Heart left ventricle (tissue), 16 donors: Measurements from ENCODE around the gene RNASET2. TPM values are rescaled to one million over a fixed set of nuclear protein-coding genes. Genes with fewer than 3 reads are reported as not detected.
"Not testable (repeated sequence)": the region's sequence is repeated elsewhere in the genome, so short reads cannot be mapped to it uniquely, and the experiment has no call there.

Source experiments
- ATAC-seq, 4 donors: fragments of 200-7000 bp; cut with Tn5 transposase; one replicate each; pipeline ENCODE4 v1.9.1; 2020 to 2022; ENCODE audit warnings: moderate library complexity in 4 of 4, mild to moderate bottlenecking in 3 of 4, moderate number of reproducible peaks in 1 of 4
- DNase-seq, 5 donors: peaks; one replicate each; pipeline ENCODE4 v3.0.0-alpha.2; 2020
- H3K27ac ChIP-seq, 12 donors: fragments of 200-600 bp; sonication (generic) in 4 of 12; one replicate each; pipeline versions ENCODE4 v1.5.0 to v1.8.0; 2016 to 2022; ENCODE audit warnings: mild to moderate bottlenecking in 2 of 12
- H3K27me3 ChIP-seq, 9 donors: fragments of 200-600 bp; sonication (generic) in 2 of 9; one replicate each; pipeline versions ENCODE4 v1.5.1 to v1.8.0; 2016 to 2022; ENCODE audit warnings: mild to moderate bottlenecking in 3 of 9
- H3K36me3 ChIP-seq, 9 donors: fragments of 200-600 bp; sonication (generic) in 2 of 9; one replicate each; pipeline versions ENCODE4 v1.5.0 to v1.8.0; 2018 to 2022; ENCODE audit warnings: mild to moderate bottlenecking in 2 of 9
- H3K4me1 ChIP-seq, 12 donors: fragments of 200-600 bp; sonication (generic) in 4 of 12; one replicate each; pipeline versions ENCODE4 v1.5.0 to v1.8.0; 2016 to 2022; ENCODE audit warnings: mild to moderate bottlenecking in 3 of 12
- H3K4me3 ChIP-seq, 12 donors: fragments of 200-600 bp; sonication (generic) in 4 of 12; one replicate each; pipeline versions ENCODE4 v1.5.0 to v1.8.0; 2017 to 2022; ENCODE audit warnings: mild to moderate bottlenecking in 9 of 12, moderate library complexity in 4 of 12
- H3K9me3 ChIP-seq, 12 donors: fragments of 200-600 bp; sonication (generic) in 4 of 12; one replicate each; pipeline versions ENCODE4 v1.5.0 to v1.8.0; 2016 to 2022; ENCODE audit warnings: mild to moderate bottlenecking in 1 of 12
- CTCF ChIP-seq, 12 donors: fragments of 200-600 bp; sonication (generic) in 4 of 12; IDR thresholded peaks; one replicate each; pipeline versions ENCODE4 v1.5.0 to v1.8.0; 2018 to 2022; ENCODE audit warnings: antibody characterized with exemption in 12 of 12, mild to moderate bottlenecking in 5 of 12
- POLR2A ChIP-seq, 2 donors: fragments of 450-650 bp; IDR thresholded peaks; one replicate each; pipeline ENCODE4 v1.6.1; 2017; ENCODE audit warnings: antibody characterized with exemption in 2 of 2, mild to moderate bottlenecking in 2 of 2, moderate library complexity in 2 of 2
- WGBS, 4 donors: extraction: QIAGEN DNeasy Blood & Tissue Kit in 2 of 4; methylation state at CpG; one replicate each; pipeline versions ENCODE4 v1.1.5 to v1.1.7; 2013 to 2018; 5-methylcytosine and 5-hydroxymethylcytosine counted together
- intact Hi-C, 10 donors: fragments of 100-400 bp; cut with DNase I; formaldehyde crosslinking; loops; one replicate each; pipeline versions ENCODE4 v1.11.1 to v1.14.2; 2022
- polyA plus RNA-seq, 2 donors: library from polyadenylated mRNA; stranded (reverse); fragments of 200-250 nt; gene quantifications; one replicate each; pipeline ENCODE4 v1.2.3, GENCODE V29; 2013
- total RNA-seq, 9 donors: library from RNA; depleted of rRNA in 2 of 9; stranded (reverse); fragments of >200 nt in 2 of 9; fragmentation: NEBNext Ultra II Directional in 3 of 9; extraction: Animal tissue kit (Norgen Biotek cat#: 25700) in 3 of 9; gene quantifications; one replicate each; pipeline versions ENCODE4 v1.1.0 to v1.2.4, GENCODE V29; 2016 to 2023
- donor health status: ischemic (EF 13 %, LVEDD 7.1; RV severe dilation, severe dysfunction).
- donor health status: healthy with polysubstance abuse.
- donor health status: DM: no; HTN: yes; CAD: no.
- donor health status: DM: no; HTN: no; CAD: no.
- donor health status: ischemic (EF 25% LVEDD 6.9; RV normal size, moderate dysfunction).
- donor health status: ischemic (EF 25% LVEDD 5.7; RV mildly dilated, moderate dysfunction).
- donor health status: healthy.
- donor health status: DM: yes; HTN: yes; CAD: no.
- donor health status: ischemic (EF 35%, LVEDD 5.7; RV mildly dilated, moderate dysfunction).
- donor health status: nonischemic (EF 11% LVEDD 7.7; RV severe dilation, severe dysfunction).
- donor health status: DM: yes; HTN: yes; CAD: no.
- donor health status: PGD.
- donor health status: ischemic (EF 29% LVEDD 5.4; RV normal size, mild dysfunction).
- donor health status: nonischemic (EF 23%, LVEDD 6.1; RV moderate dilation, normal function).

RNASET2 gene
- total and polyA plus RNA-seq, 11 donors: 5.7 to 76.0 (median 13.5) TPM

GRCh38 chr6:166950892-166951669, 5.3 kb downstream of the RNASET2 start:
- WGBS, 4 donors: 56 to 67% (median 58%) methylated on average over 16 to 17 of the region's 17 CpGs
- intact Hi-C loops: loop anchor here (2.0 to 10.0 kb wide), 6 partner anchors 22 to 169 kb away; no protein-coding TSS in a partner anchor
- ATAC-seq (peak; percentile 39 to 82 (median 60)), DNase-seq (peak; percentile 68 to 84 (median 76))
- H3K9me3 ChIP-seq, H3K27me3 ChIP-seq: not testable (repeated sequence)
- H3K4me1 ChIP-seq: peaks cover 0 to 48% (median 7%) of the 10 kb centered on the region in 12 donors
- peak overlapping the region; percentile 59 to 92 (median 80) for H3K27ac ChIP-seq
- TF ChIP-seq CTCF (IDR thresholded peaks at IDR 0.05): peak; percentile 62 to 89 (median 74)
- peak overlapping the region in 9 of 12 donors; percentile 34 to 54 (median 49) for H3K4me3 ChIP-seq
- peaks cover 0 to 26% (median 12%) of the 10 kb centered on the region in 9 donors for H3K36me3 ChIP-seq

DNA sequence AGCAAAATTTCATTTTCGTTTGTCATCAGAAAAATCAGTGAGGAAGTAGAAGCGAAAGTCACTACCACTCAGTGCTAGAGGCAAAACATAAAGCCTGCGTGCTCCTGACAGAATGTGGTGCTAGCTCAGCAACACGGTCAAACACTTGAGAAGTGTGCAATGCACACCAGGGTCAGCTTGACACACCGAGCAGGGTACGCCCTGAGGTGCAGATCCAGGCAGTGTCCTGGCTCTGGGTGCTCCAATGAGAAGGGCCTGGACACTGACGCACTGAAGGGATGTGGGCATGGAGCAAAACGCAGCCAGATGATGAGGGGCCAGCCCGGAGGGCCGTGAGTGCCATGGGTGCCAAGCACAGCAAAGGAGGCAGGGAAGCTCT, 5.9 kb downstream of the RNASET2 start:
- H3K27me3 ChIP-seq: no peaks in the 10 kb centered on the region
- H3K27ac ChIP-seq: peak overlapping the region; percentile 59 to 92 (median 80)
- DNase-seq (no peak), ATAC-seq (peak in 3 of 4 donors; percentile 32 to 53 (median 33))
- peaks cover 0 to 44% (median 3%) of the 10 kb centered on the region in 12 donors for H3K4me1 ChIP-seq
- H3K9me3 ChIP-seq: no peaks in the 10 kb centered on the region
- TF ChIP-seq CTCF (IDR thresholded peaks at IDR 0.05) (no peak), POLR2A (IDR thresholded peaks at IDR 0.05) (no peak)
- H3K36me3 ChIP-seq: peaks cover 0 to 31% (median 14%) of the 10 kb centered on the region in 9 donors
- WGBS, 4 donors: 85 to 93% (median 91%) methylated on average over 10 of the region's 10 CpGs
- intact Hi-C loops: loop anchor here (2.0 to 10.0 kb wide), 6 partner anchors 22 to 168 kb away; no protein-coding TSS in a partner anchor
- H3K4me3 ChIP-seq: peak overlapping the region in 6 of 12 donors; percentile 35 to 54 (median 49)

- H3K4me1 ChIP-seq: peaks cover 0 to 41% (median 2%) of the 10 kb centered on the region in 12 donors
- no peaks in the 10 kb centered on the region for H3K9me3 ChIP-seq
- H3K36me3 ChIP-seq: peaks cover 0 to 31% (median 14%) of the 10 kb centered on the region in 9 donors
- peak overlapping the region in 4 of 12 donors; percentile 11 to 92 (median 75) for H3K27ac ChIP-seq
- WGBS, 4 donors: 81 to 86% (median 82%) methylated on average over 8 to 9 of the region's 9 CpGs
- H3K4me3 ChIP-seq: peak overlapping the region in 1 of 12 donors; percentile 17
- H3K27me3 ChIP-seq: no peaks in the 10 kb centered on the region
- ATAC-seq (peak in 1 of 4 donors; percentile 42), DNase-seq (no peak)
- intact Hi-C loops: loop anchor here (2.0 to 10.0 kb wide), 6 partner anchors 21 to 167 kb away; no protein-coding TSS in a partner anchor
- TF ChIP-seq POLR2A (IDR thresholded peaks at IDR 0.05) (no peak), CTCF (IDR thresholded peaks at IDR 0.05) (no peak)
Observed at GRCh38 chr6:166949528-166950442, 6.6 kb downstream of the RNASET2 start.

GRCh38 chr6:166948724-166949123, 7.6 kb downstream of the RNASET2 start:
- WGBS, 4 donors: 93 to 98% (median 95%) methylated on average over 6 of the region's 6 CpGs
- peaks cover 0 to 36% (median 14%) of the 10 kb centered on the region in 9 donors for H3K36me3 ChIP-seq
- ATAC-seq, intact Hi-C loops, H3K4me3 ChIP-seq, DNase-seq, H3K9me3 ChIP-seq, H3K27me3 ChIP-seq: not testable (repeated sequence)
- peak overlapping the region in 1 of 12 donors; percentile 92 for H3K27ac ChIP-seq
- peaks cover 0 to 34% (median 2%) of the 10 kb centered on the region in 12 donors for H3K4me1 ChIP-seq
